BE2C (cell line): ENCODE measurements around the gene MASP1.
"Not testable (repeated sequence)": the region's sequence is repeated elsewhere in the genome, so short reads cannot be mapped to it uniquely, and the experiment has no call there.

ENCODE experiments used
- DNase-seq: peaks from one replicate; pipeline ENCODE4 v3.0.0-alpha.2; 2020
- H3K27me3 ChIP-seq: fragments of 250-450 bp; sonication (Bioruptor Pico); 2 replicates; pipeline ENCODE4 v1.5.1; 2020; ENCODE audit warnings: mild to moderate bottlenecking
- H3K36me3 ChIP-seq: fragments of 250-450 bp; sonication (Bioruptor Pico); 2 replicates; pipeline ENCODE4 v1.5.1; 2020; ENCODE audit warnings: mild to moderate bottlenecking
- H3K4me1 ChIP-seq: fragments of 250-450 bp; sonication (Bioruptor Pico); 2 replicates; pipeline ENCODE4 v1.5.1; 2020
- H3K4me3 ChIP-seq: 2 replicates; pipeline ENCODE4 v1.5.1; 2011; ENCODE audit warnings: low read depth, low read length
- H3K9me3 ChIP-seq: fragments of 250-450 bp; sonication (Bioruptor Pico); 2 replicates; pipeline ENCODE4 v1.5.1; 2020
- TF ChIP-seq, protein P1 (sequence below): IDR thresholded peaks from 2 replicates; pipeline ENCODE4 v1.5.1; 2012; ENCODE audit warnings: mild to moderate bottlenecking, low read depth, low read length

MASP1 gene

DNA sequence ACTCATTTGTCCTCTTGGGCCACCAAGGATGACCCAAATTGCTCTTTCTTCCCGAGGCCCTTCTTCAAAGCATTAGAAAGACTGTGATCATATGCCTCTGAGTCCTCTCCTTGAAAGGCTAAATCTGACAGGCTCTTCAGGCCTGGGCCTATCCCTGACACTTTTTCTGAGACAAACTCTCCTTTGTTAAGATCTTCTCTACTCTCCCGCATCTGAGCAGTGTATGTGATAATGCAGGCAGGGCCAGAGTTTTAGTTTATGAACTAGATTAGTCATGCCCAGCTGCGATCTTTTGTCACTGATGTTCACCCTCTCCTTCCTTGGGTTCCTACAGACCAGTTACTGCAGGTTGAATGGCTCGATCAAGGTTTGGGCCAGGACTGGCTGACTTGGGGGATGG, 39.2 kb downstream of the MASP1 start:
- H3K9me3 ChIP-seq: no peaks in the 10 kb centered on the region
- H3K27me3 ChIP-seq: peaks cover 2% of the 10 kb centered on the region; the same call in 1 of the 2 replicates
- DNase-seq: no peak
- no peaks in the 10 kb centered on the region for H3K36me3 ChIP-seq
- no peaks in the 10 kb centered on the region for H3K4me1 ChIP-seq
- TF ChIP-seq, protein P1, sequence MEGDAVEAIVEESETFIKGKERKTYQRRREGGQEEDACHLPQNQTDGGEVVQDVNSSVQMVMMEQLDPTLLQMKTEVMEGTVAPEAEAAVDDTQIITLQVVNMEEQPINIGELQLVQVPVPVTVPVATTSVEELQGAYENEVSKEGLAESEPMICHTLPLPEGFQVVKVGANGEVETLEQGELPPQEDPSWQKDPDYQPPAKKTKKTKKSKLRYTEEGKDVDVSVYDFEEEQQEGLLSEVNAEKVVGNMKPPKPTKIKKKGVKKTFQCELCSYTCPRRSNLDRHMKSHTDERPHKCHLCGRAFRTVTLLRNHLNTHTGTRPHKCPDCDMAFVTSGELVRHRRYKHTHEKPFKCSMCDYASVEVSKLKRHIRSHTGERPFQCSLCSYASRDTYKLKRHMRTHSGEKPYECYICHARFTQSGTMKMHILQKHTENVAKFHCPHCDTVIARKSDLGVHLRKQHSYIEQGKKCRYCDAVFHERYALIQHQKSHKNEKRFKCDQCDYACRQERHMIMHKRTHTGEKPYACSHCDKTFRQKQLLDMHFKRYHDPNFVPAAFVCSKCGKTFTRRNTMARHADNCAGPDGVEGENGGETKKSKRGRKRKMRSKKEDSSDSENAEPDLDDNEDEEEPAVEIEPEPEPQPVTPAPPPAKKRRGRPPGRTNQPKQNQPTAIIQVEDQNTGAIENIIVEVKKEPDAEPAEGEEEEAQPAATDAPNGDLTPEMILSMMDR: no peak
- no peak overlapping the region for H3K4me3 ChIP-seq

DNA sequence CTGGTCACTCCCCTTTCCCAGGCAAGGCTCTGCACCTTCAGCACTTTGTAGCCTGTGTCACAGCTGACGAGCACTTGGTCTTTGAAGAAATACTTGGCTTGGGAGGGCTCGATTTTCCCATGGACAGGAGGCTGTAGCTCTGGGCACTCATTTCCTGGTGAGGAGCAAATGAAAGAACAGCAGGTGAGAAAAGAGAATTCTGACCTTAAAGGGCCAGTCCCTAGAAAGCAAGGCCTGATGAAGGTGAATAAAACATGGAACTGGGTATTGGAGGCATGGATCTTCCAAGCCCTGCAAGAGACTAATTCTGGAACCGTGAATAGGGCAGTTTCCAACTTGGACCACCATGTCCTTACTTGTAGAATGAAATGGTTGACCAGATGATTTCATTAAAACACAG, 39.9 kb downstream of the MASP1 start:
- H3K9me3 ChIP-seq: no peaks in the 10 kb centered on the region
- no peak overlapping the region for H3K4me3 ChIP-seq
- H3K36me3 ChIP-seq: no peaks in the 10 kb centered on the region
- DNase-seq: no peak
- TF ChIP-seq, protein P1: no peak
- no peaks in the 10 kb centered on the region for H3K4me1 ChIP-seq
- H3K27me3 ChIP-seq: peaks cover 4% of the 10 kb centered on the region; the same call in 1 of the 2 replicates

- TF ChIP-seq, protein P1: no peak
These were observed 44.1 kb downstream of the MASP1 start for GRCh38 chr3:187247398-187247797.

DNA sequence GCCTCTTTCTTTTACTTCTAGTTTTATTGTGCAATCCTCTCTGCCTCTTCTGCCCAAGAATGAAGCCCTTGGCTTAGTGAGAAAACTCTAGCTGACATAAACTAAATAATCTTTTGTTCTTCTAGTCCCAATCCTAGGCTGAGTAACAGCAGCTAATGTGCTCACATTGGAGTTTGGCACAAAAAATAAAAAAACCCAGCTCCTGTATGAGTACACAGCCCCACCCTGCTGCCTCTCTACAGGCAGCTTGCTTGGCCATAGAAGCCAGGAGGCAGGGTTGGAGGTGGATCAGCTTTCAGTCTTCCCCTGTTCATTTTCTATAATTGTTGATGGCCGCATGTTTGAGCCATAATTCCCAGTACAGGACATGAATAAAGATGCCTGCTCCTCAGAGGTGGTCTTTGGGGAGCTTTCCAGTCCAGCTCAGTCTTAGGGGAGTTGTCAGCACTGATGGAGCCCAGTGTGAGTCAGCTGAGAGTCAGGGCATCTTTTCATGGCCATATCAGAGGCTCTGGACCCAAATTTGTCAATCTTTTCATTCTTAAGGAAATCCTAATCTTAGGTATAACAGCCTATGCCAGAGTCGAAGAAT, 47.5 kb downstream of the MASP1 start:
- H3K4me1 ChIP-seq: no peaks in the 10 kb centered on the region
- TF ChIP-seq, protein P1: no peak
- H3K36me3 ChIP-seq: no peaks in the 10 kb centered on the region

More at GRCh38 chr3:187247398-187247797, 44.1 kb downstream of the MASP1 start:
- Histone ChIP-seq H3K4me1 (no peaks in the 10 kb centered on the region), H3K4me3 (no peak overlapping the region), H3K27me3 (peaks cover 4% of the 10 kb centered on the region), H3K36me3 (no peaks in the 10 kb centered on the region), H3K9me3 (no peaks in the 10 kb centered on the region)
- DNase-seq: no peak

GRCh38 chr3:187242900-187243299, 48.6 kb downstream of the MASP1 start:
- Histone ChIP-seq H3K36me3 (no peaks in the 10 kb centered on the region), H3K4me3 (no peak overlapping the region), H3K4me1 (no peaks in the 10 kb centered on the region), H3K27me3 (peaks cover 4% of the 10 kb centered on the region), H3K9me3 (no peaks in the 10 kb centered on the region)
- no peak for DNase-seq
- TF ChIP-seq, protein P1: no peak

More for the DNA sequence above, 47.5 kb downstream of the MASP1 start:
- Histone ChIP-seq H3K9me3 (no peaks in the 10 kb centered on the region), H3K27me3 (peaks cover 4% of the 10 kb centered on the region), H3K4me3 (no peak overlapping the region)
- DNase-seq: no peak

DNA sequence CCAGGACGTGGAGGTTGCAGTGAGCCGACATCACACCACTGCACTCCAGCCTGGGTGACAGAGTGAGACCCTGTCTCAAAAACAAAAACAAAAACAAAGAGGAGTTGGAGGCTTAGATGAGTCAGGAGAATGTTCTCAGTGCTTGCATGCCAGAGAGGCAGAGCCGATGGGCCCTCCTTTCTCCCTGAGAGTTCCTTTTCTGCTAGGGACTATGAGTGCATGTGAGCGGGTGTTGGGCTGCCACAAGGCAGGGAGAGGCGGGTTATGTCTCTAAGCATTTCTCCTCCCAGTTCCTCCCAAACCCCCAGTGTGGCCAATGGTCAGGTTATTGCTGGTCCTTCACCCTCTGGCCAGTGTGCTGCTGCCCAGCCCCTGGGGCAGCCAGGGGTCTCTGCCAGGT, 49.1 kb downstream of the MASP1 start:
- Histone ChIP-seq H3K36me3 (no peaks in the 10 kb centered on the region), H3K27me3 (peaks cover 3% of the 10 kb centered on the region), H3K4me3 (no peak overlapping the region), H3K9me3 (no peaks in the 10 kb centered on the region), H3K4me1 (no peaks in the 10 kb centered on the region)
- DNase-seq: no peak
- TF ChIP-seq, protein P1: no peak

DNA sequence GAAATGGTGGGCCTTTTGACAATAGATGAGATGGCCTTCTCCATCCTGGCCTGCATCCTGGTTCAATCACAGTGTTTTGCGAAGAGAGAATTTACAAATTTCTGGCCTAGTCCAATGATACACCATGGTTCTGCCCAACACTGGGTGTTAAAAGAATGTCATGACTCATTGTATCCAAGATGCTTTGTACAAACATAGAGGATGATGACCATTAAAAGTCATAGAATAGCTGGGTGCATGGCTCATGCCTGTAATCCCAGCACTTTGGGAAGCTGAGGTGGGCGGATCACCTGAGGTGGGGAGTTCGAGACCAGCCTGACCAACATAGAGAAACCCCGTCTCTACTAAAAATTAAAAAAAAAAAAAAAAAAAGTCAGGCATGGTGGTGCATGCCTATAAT, 52.7 kb downstream of the MASP1 start:
- not testable (repeated sequence) for H3K36me3 ChIP-seq, H3K4me3 ChIP-seq, DNase-seq, H3K27me3 ChIP-seq, H3K9me3 ChIP-seq, H3K4me1 ChIP-seq
